ENCODE data around the gene DDX41.

GRCh38 chr5:177493795-177494345, 22.9 kb downstream of the DDX41 start:
- TF ChIP-seq, protein P1, sequence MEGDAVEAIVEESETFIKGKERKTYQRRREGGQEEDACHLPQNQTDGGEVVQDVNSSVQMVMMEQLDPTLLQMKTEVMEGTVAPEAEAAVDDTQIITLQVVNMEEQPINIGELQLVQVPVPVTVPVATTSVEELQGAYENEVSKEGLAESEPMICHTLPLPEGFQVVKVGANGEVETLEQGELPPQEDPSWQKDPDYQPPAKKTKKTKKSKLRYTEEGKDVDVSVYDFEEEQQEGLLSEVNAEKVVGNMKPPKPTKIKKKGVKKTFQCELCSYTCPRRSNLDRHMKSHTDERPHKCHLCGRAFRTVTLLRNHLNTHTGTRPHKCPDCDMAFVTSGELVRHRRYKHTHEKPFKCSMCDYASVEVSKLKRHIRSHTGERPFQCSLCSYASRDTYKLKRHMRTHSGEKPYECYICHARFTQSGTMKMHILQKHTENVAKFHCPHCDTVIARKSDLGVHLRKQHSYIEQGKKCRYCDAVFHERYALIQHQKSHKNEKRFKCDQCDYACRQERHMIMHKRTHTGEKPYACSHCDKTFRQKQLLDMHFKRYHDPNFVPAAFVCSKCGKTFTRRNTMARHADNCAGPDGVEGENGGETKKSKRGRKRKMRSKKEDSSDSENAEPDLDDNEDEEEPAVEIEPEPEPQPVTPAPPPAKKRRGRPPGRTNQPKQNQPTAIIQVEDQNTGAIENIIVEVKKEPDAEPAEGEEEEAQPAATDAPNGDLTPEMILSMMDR (IDR thresholded peaks at IDR 0.05): no peak
- TF ChIP-seq EZH2 (IDR thresholded peaks at IDR 0.05) (no peak), EZH2phosphoT487 (IDR thresholded peaks at IDR 0.05) (no peak)

All from neural progenitor cell (in vitro differentiated cells).